Fibroblast of villous mesenchyme (primary cell): Measurements from ENCODE around the gene TFAP2C. TPM values are rescaled to one million over a fixed set of nuclear protein-coding genes. Genes with fewer than 3 reads are reported as not detected.

Source experiments
- DNase-seq: peaks from one replicate; pipeline ENCODE4 v3.0.0-alpha.2; 2010; ENCODE audit warnings: low read depth
- H3K4me3 ChIP-seq: 2 replicates; pipeline ENCODE4 v1.5.1; 2011; ENCODE audit warnings: low read depth, mild to moderate bottlenecking, low read length
- total RNA-seq: library from RNA; depleted of rRNA; stranded (reverse); fragments of >200 nt; gene quantifications from 2 replicates; pipeline ENCODE4 v1.2.3, GENCODE V29; 2012
- TF ChIP-seq, protein P1 (sequence below): IDR thresholded peaks from 2 replicates; pipeline ENCODE4 v1.5.1; 2012; ENCODE audit warnings: low read depth, mild to moderate bottlenecking, low read length; ENCODE audit not compliant: insufficient read depth

Gene TFAP2C
- total RNA-seq, 1 donor: 18.1 TPM

DNA sequence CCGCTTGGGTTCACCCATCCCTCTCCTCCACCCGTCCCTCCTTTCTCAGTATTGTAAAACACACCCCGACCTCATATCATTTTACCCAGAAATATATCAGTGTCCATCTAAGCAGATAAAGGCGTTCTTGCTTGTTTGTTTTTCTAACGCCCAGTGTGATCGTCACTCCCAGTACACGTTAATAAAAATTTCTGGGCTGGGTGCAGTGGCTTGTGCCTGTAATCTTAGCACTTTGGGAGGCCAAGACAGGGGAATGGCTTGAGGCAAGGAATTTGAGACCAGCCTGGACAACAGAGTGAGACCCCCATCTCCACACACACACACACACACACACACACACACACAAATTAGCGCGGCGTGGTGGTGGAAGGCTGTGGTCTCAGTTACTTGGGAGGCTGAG, 24.4 kb upstream of the TFAP2C start:
- no peak overlapping the region for H3K4me3 ChIP-seq
- TF ChIP-seq, protein P1, sequence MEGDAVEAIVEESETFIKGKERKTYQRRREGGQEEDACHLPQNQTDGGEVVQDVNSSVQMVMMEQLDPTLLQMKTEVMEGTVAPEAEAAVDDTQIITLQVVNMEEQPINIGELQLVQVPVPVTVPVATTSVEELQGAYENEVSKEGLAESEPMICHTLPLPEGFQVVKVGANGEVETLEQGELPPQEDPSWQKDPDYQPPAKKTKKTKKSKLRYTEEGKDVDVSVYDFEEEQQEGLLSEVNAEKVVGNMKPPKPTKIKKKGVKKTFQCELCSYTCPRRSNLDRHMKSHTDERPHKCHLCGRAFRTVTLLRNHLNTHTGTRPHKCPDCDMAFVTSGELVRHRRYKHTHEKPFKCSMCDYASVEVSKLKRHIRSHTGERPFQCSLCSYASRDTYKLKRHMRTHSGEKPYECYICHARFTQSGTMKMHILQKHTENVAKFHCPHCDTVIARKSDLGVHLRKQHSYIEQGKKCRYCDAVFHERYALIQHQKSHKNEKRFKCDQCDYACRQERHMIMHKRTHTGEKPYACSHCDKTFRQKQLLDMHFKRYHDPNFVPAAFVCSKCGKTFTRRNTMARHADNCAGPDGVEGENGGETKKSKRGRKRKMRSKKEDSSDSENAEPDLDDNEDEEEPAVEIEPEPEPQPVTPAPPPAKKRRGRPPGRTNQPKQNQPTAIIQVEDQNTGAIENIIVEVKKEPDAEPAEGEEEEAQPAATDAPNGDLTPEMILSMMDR: no peak
- no peak for DNase-seq

DNA sequence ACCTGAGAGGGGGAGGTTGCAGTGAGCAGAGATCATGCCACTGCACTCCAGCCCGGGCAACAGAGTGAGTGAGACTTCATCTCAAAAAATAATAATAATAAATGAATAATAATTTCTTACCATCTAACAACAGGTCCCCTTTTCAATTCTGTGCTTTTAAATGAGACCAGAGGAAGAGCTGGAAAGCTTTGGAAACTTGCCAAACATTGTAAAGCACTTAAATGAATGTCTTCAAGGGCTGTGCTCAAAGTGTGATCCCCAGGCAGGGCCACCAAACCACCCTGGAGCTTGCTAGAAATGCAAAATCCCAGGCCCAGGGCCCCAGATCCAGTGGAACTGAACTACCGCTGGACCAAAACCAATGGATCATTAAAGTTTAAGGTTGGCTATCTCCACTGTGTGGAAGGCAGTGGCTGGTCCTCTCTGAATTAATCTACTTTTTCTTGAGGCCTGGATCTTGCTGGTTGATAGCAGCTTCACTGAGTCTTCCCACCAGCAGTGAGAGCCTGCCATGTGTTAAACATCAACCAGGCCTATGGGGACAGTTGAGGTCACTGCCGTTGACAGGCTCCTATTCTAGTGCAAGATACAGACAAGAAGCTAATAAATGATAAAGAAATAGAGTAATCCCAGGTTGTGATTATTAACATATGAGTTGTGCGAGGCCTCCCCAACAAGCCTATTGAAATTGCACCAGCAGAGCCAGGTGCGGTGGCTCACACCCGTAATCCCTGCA, 23.7 kb upstream of the TFAP2C start:
- TF ChIP-seq, protein P1: no peak
- DNase-seq: no peak
- H3K4me3 ChIP-seq: no peak overlapping the region

DNA sequence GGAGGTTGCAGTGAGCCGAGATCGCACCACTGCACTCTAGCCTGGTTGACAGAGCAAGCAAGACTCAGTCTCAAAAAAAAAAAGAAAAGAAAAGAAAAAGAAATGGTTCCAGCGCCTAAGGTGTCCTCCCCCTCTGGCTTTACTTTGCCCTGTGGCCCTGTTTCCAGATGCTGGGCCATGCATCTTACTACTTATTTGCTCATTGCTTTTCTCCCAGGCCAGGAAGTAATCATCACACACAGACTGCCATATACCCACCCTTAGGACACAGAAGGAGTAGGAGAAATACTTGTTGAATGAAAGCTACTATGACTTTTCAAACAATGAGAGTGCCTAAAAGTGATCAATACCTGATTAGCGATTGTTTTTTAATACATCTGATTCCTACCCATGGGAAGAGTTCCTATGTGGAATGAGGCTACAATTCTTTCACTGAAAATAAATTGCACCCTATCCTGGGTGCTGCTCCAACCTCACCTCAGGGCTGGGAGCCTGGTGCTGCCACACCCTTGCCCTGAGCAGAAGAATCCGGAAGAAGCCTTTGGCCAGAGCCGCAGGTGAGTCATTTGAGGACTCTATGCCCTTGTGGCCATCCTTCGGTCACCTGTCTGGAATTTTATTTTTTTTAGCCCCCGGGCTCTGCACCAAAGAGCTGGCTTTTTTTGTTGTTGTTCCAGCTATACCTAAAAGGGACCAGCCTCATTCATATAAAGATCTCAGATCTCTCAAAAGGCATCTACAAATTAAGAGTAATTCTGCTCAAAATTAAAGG, 22.7 kb upstream of the TFAP2C start:
- no peak for DNase-seq
- TF ChIP-seq, protein P1: no peak
- H3K4me3 ChIP-seq: no peak overlapping the region

DNA sequence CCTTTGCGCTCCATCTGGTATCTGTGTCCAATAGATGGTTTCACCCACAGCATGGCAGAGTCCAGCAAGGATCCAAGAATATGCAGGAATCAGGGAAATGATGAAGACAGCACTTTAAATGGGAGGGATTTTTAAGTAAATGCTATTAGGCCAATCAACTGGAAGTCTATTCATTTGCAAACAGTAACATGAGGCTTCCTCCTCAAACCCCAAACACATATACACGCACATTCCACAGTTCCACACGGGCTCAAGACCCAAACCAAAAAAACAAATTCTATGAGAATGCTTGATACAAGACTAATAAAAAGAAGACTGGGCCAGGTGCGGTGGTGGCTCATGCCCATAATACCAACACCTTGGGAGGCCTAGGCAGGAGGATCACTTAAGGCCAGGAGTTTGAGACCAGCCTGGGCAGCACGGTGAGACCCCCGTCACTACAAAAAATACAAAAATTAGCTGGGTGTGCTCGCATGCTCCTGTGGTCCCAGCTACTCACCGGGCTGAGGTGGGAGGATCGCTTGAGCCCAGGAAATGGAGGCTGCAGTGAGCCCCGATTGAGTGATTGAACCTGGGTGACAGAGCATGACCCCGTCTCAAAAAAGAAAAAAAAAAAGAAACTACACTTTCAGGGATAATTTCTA, 21.9 kb upstream of the TFAP2C start:
- TF ChIP-seq, protein P1: no peak
- no peak for DNase-seq

DNA sequence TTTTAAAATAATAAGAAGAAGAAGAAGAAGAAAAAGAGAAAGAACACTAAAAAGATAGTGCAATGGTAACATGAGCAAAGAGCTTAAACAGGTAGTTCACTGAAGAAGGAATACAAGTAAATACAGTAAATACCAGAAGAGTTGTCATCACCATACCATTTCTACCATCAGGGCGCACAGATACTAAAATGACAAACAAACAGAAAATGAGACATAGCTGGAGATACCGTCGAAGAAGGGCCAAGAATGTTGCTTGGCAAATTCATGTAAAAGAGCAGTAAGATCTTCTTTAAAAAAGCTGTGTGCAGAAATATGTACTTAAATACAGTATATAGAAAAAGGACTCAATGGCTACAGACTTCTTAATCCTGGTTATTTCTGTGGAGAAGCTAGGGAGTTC, 20.7 kb upstream of the TFAP2C start:
- H3K4me3 ChIP-seq: no peak overlapping the region
- TF ChIP-seq, protein P1: no peak
- DNase-seq: no peak

More for the DNA sequence above, 21.9 kb upstream of the TFAP2C start:
- H3K4me3 ChIP-seq: no peak overlapping the region

DNA sequence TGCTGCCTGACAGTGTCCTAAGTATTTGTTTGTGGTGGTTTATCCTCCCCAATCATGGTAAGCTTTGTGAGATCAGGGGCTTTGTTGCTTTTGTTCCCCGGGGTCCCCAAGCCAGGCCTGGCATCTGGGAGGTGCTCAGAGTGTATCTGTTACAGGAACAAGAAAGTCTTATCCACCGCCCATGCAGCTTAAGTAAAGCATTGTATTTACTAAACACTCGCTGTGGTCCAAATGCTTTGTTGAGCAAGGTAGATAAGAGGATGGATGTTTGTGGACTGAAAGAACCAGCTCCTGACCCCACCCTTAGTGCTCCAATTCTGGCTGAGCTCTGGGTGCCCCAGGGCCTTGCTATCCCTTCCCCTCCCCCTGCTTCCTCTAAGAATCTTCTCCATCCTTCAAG, 19.8 kb upstream of the TFAP2C start:
- DNase-seq: no peak
- TF ChIP-seq, protein P1: no peak
- H3K4me3 ChIP-seq: no peak overlapping the region
